ENCODE data around the gene SAMD11. TPM values are rescaled to one million over a fixed set of nuclear protein-coding genes. Genes with fewer than 3 reads are reported as not detected.

SAMD11 gene
- total and polyA plus RNA-seq, 10 of the 15 experiments (the other 5 are each of a cell fraction or from before 2014, with no cell fraction given): 0.04 to 0.31 (median 0.19) TPM; not detected in 6

DNA sequence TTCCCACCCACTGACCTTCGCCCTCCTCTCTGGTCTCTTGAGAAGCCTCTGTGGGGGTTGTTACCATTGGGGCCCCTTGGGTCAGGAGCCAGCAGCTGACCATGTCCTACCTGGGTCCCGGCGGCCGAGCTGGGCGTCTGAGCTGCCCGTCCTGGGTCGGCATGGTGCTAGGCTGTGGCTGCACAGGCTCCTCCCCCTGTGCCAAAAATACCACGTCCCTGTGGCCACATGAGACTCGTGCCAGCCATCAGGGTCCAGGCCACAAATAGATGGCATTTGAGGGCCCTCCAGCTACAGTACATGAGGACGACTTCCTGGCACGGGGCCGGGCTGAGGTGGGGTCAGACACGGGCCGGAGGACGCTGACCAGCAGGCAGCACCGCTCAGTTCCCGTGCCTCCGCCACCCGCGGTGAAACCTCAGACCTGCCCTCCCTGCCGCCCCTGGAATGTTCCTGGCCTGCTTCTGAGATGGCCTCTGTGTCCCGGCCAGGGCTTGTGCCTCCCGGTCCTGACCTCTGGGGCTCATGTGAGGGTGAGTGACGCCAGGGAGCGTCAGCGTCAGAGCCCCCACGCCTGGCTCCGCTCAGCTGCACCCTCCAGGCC, 58.3 kb downstream of the SAMD11 start, which contains the start of gene PERM1:
PERM1 (minus strand) TSS at position 139 of the 604 bp plus-strand sequence. CDS start 1,064 bp downstream, outside the sequence.
- Histone ChIP-seq H3K27me3 (replicated peaks in 1 of 2; ENCODE audit: control insufficient read depth in 2 of 2, insufficient read depth in 2 of 2, low read length in 1 of 2) (no peaks in the 10 kb centered on the region), H3K9me3 (replicated peaks; ENCODE audit: control insufficient read depth, insufficient read depth, low read length) (no peaks in the 10 kb centered on the region; the same call in 2 of the 3 replicates), H3K9ac (ENCODE audit: control insufficient read depth, insufficient read depth, low read length) (no peak within 1 kb of the TSS), H3K36me3 (ENCODE audit: control insufficient read depth in 2 of 2, insufficient read depth in 2 of 2, low read length in 1 of 2) (no peaks in the 10 kb centered on the region), H2AFZ (ENCODE audit: control insufficient read depth, low read depth, low read length) (no peak within 1 kb of the TSS), H3K4me3 (no peak within 1 kb of the TSS), H3K4me2 (ENCODE audit: control insufficient read depth, insufficient read depth) (no peak within 1 kb of the TSS), H3K79me2 (ENCODE audit: control insufficient read depth, insufficient read depth, low read length) (no peaks in the 10 kb centered on the region), H3K27ac (ENCODE audit: control insufficient read depth, insufficient read depth) (no peak within 1 kb of the TSS), H3K4me1 (ENCODE audit: control insufficient read depth, insufficient read depth, low read length) (no peaks in the 10 kb centered on the region), H4K20me1 (ENCODE audit: control insufficient read depth, insufficient read depth) (no peaks in the 10 kb centered on the region)
- ChIA-PET POLR2A (interaction anchor here (0.8 kb wide), 2 partner anchors 15 to 32 kb away, joined by 3 read pairs; partner anchors contain the start of genes ISG15 and PLEKHN1), SMC1A (ENCODE audit: uncharacterized antibody, unreplicated experiment) (interaction anchor here (0.7 to 2.2 kb wide), 4 partner anchors 15 to 228 kb away, joined by 3 to 5 read pairs (median 4); partner anchors contain the start of gene PLEKHN1), CTCF (interaction anchor here (1.6 to 8.0 kb wide), 7 partner anchors 11 to 310 kb away, joined by 4 to 56 read pairs (median 12); no protein-coding TSS in a partner anchor), RAD21 (ENCODE audit: unreplicated experiment) (interaction anchor here (1.0 to 2.2 kb wide), 6 partner anchors 8 to 309 kb away, joined by 3 to 16 read pairs (median 6); partner anchors contain the start of gene ISG15)
- 38% methylated on average over 28 of the region's 28 CpGs for WGBS (ENCODE audit: insufficient coverage, insufficient replicate concordance, low lambda C conversion rate, missing lambda C conversion rate)
- in situ Hi-C loops (cut with MboI) (loop anchor here (5.0 kb wide), 1 partner anchor 80 kb away; no protein-coding TSS in a partner anchor), intact Hi-C loops (cut with micrococcal nuclease; ENCODE audit: unreplicated experiment) (no loop called here)
- ATAC-seq: no peak
- FAIRE-seq: no peak
- no TSS peak for BruUV-seq (replicated peaks)
- TF ChIP-seq BHLHE40 (IDR thresholded peaks at IDR 0.05; ENCODE audit: borderline replicate concordance in 1 of 2, low read depth in 2 of 2, low read length in 1 of 2) (no peak; a peak in 1 of 4 replicates), SUPT20H (IDR thresholded peaks at IDR 0.05; ENCODE audit: borderline replicate concordance, control insufficient read depth, low read depth, low read length) (no peak)
- DNase-seq (ENCODE audit: low read depth, low spot score): no peak

GRCh38 chr1:982765-983436, 59.2 kb downstream of the SAMD11 start:
- no peaks in the 10 kb centered on the region for H4K20me1 ChIP-seq (ENCODE audit: control insufficient read depth, insufficient read depth)
- no peak overlapping the region for H3K9ac ChIP-seq (ENCODE audit: control insufficient read depth, insufficient read depth, low read length)
- H2AFZ ChIP-seq (ENCODE audit: control insufficient read depth, low read depth, low read length): no peak overlapping the region
- H3K27me3 ChIP-seq (replicated peaks in 1 of 2; ENCODE audit: control insufficient read depth in 2 of 2, insufficient read depth in 2 of 2, low read length in 1 of 2): no peaks in the 10 kb centered on the region
- H3K36me3 ChIP-seq (ENCODE audit: control insufficient read depth in 2 of 2, insufficient read depth in 2 of 2, low read length in 1 of 2): no peaks in the 10 kb centered on the region
- in situ Hi-C loops (cut with MboI): loop anchor here (5.0 kb wide), 1 partner anchor 79 kb away; no protein-coding TSS in a partner anchor
- ATAC-seq (no peak), FAIRE-seq (no peak), DNase-seq (ENCODE audit: low read depth, low spot score) (no peak)
- H3K4me1 ChIP-seq (ENCODE audit: control insufficient read depth, insufficient read depth, low read length): no peaks in the 10 kb centered on the region
- ChIA-PET POLR2A (interaction anchor here (0.6 kb wide), 2 partner anchors 20 to 621 kb away, joined by 4 to 5 read pairs; no protein-coding TSS in a partner anchor), SMC1A (ENCODE audit: uncharacterized antibody, unreplicated experiment) (interaction anchor here (0.8 to 2.2 kb wide), 5 partner anchors 14 to 81 kb away, joined by 3 to 5 read pairs (median 4); partner anchors contain the start of gene PLEKHN1), CTCF (interaction anchor here (0.7 to 8.0 kb wide), 8 partner anchors 10 to 309 kb away, joined by 3 to 71 read pairs (median 17); no protein-coding TSS in a partner anchor), RAD21 (ENCODE audit: unreplicated experiment) (interaction anchor here (0.6 to 2.2 kb wide), 10 partner anchors 19 to 308 kb away, joined by 3 to 16 read pairs (median 3); partner anchors contain the start of genes C1orf159 and ISG15)
- H3K4me3 ChIP-seq: no peak overlapping the region
- intact Hi-C loops (cut with micrococcal nuclease; ENCODE audit: unreplicated experiment): no loop called here
- no peaks in the 10 kb centered on the region for H3K79me2 ChIP-seq (ENCODE audit: control insufficient read depth, insufficient read depth, low read length)
- no TSS peak for BruUV-seq (replicated peaks)
- whole genome bisulfite sequencing (ENCODE audit: insufficient coverage, insufficient replicate concordance, low lambda C conversion rate, missing lambda C conversion rate): 67% methylated on average over 38 of the region's 43 CpGs
- H3K27ac ChIP-seq (ENCODE audit: control insufficient read depth, insufficient read depth): no peak overlapping the region
- no peaks in the 10 kb centered on the region; the same call in 2 of the 3 replicates for H3K9me3 ChIP-seq (replicated peaks; ENCODE audit: control insufficient read depth, insufficient read depth, low read length)
- no peak overlapping the region for H3K4me2 ChIP-seq (ENCODE audit: control insufficient read depth, insufficient read depth)
- TF ChIP-seq ZBTB11 (CRISPR knock-in tag; IDR thresholded peaks at IDR 0.05) (no peak), MEF2A (IDR thresholded peaks at IDR 0.05; ENCODE audit: insufficient read depth, low read depth, low read length) (no peak), FOS (IDR thresholded peaks at IDR 0.05; ENCODE audit: borderline replicate concordance, extremely low read depth, insufficient read length) (no peak), ZNF207 (IDR thresholded peaks at IDR 0.05; ENCODE audit: borderline replicate concordance) (no peak), WRNIP1 (IDR thresholded peaks at IDR 0.05; ENCODE audit: borderline replicate concordance, low read depth, low read length) (no peak), SREBF2 (IDR thresholded peaks at IDR 0.05; ENCODE audit: low read length) (no peak), TAF1 (IDR thresholded peaks at IDR 0.05; ENCODE audit: borderline replicate concordance, low read depth, low read length) (no peak), SIX5 (IDR thresholded peaks at IDR 0.05; ENCODE audit: low read depth, low read length, severe bottlenecking) (no peak)
